ENCODE data around the gene LGALS3BP.

- TF ChIP-seq CTCF (conservative IDR thresholded peaks at IDR 0.05 in 1 of 2, IDR thresholded peaks at IDR 0.05 in 1 of 2; ENCODE audit: extremely low read depth in 1 of 2, insufficient read depth in 1 of 2, low read depth in 1 of 2, low read length in 2 of 2) = no peak
- TF ChIP-seq EZH2 (IDR thresholded peaks at IDR 0.05; ENCODE audit: borderline replicate concordance, low read length) = no peak
Measured at GRCh38 chr17:79027274-79027924, 47.7 kb upstream of the LGALS3BP start.
